SK-N-SH (cell line): Measurements from ENCODE around the gene CYSTM1. TPM values are rescaled to one million over a fixed set of nuclear protein-coding genes. Genes with fewer than 3 reads are reported as not detected.

Experiments
- CTCF ChIA-PET: fragments of 300-600, 350-600 bp; formaldehyde crosslinking; extraction: SDS; loops from one replicate; lab custom pipeline; 2021; lab: Yijun Ruan, JAX
- POLR2A ChIA-PET: fragments of 350-600 bp; sonication (Branson Sonifier 250); formaldehyde crosslinking; extraction: SDS; loops from one replicate; lab custom pipeline; 2020; ENCODE audit warnings: antibody characterized with exemption, inconsistent platforms; lab: Yijun Ruan, JAX
- DNase-seq: peaks from one replicate; pipeline ENCODE4 v3.0.0; 2012
- H2AFZ ChIP-seq: fragments of 200-600 bp; sonication (generic); 2 replicates; pipeline ENCODE4 v1.8.1; 2016; ENCODE audit warnings: antibody characterized with exemption, mild to moderate bottlenecking, low read depth
- H3F3A ChIP-seq: fragments of 200-600 bp; sonication (generic); replicated peaks from 2 replicates; pipeline ENCODE3; 2016; ENCODE audit warnings: antibody characterized with exemption, mild to moderate bottlenecking; ENCODE audit not compliant: insufficient read depth
- H3K27ac ChIP-seq, 2 experiments: fragments of 200-500 bp in 1 of 2; fragments of 200-600 bp in 1 of 2; sonication (Bioruptor generic) in 1 of 2; sonication (generic), shearing (Covaris generic) in 1 of 2; 2 replicates each; pipeline versions ENCODE4 v1.5.1 to v1.6.1; 2014 to 2016; ENCODE audit warnings: low read depth in 2 of 2, inconsistent platforms in 1 of 2, low read length in 1 of 2, mild to moderate bottlenecking in 1 of 2, mixed read lengths in 1 of 2
- H3K27me3 ChIP-seq: fragments of 200-600 bp; sonication (generic), shearing (Covaris generic); 2 replicates; pipeline ENCODE4 v1.6.1; 2016; ENCODE audit warnings: mixed run types; ENCODE audit not compliant: insufficient read depth
- H3K36me3 ChIP-seq, 2 experiments: fragments of 200-500 bp in 1 of 2; fragments of 200-600 bp in 1 of 2; sonication (Bioruptor generic) in 1 of 2; sonication (generic) in 1 of 2; replicated peaks in 1 of 2; 2 replicates each; pipeline versions ENCODE3 to v1.5.1; 2014 to 2016; ENCODE audit warnings: low read length in 1 of 2, mild to moderate bottlenecking in 1 of 2; ENCODE audit not compliant: insufficient read depth in 2 of 2, control insufficient read depth in 1 of 2
- H3K4me1 ChIP-seq, 2 experiments: fragments of 200-500 bp in 1 of 2; fragments of 200-600 bp in 1 of 2; sonication (Bioruptor generic) in 1 of 2; sonication (generic), shearing (Covaris generic) in 1 of 2; 2 replicates each; pipeline versions ENCODE4 v1.5.1 to v1.6.1; 2014 to 2016; ENCODE audit warnings: low read depth in 1 of 2, low read length in 1 of 2, mixed run types in 1 of 2; ENCODE audit not compliant: insufficient read depth in 2 of 2, control insufficient read depth in 1 of 2
- H3K4me2 ChIP-seq: fragments of 200-600 bp; sonication (generic), shearing (Covaris generic); 2 replicates; pipeline ENCODE4 v1.6.1; 2017; ENCODE audit warnings: mixed run types
- H3K4me3 ChIP-seq, 2 experiments: fragments of 200-500 bp in 1 of 2; fragments of 200-600 bp in 1 of 2; sonication (Bioruptor generic) in 1 of 2; sonication (generic), shearing (Covaris generic) in 1 of 2; 2 replicates each; pipeline versions ENCODE4 v1.5.1 to v1.8.1; 2014 to 2016; ENCODE audit warnings: low read depth in 2 of 2, inconsistent platforms in 1 of 2, low read length in 1 of 2, mild to moderate bottlenecking in 1 of 2, mixed read lengths in 1 of 2, moderate library complexity in 1 of 2
- H3K79me2 ChIP-seq: fragments of 200-600 bp; sonication (generic); 2 replicates; pipeline ENCODE4 v1.8.1; 2017; ENCODE audit warnings: mild to moderate bottlenecking; ENCODE audit not compliant: insufficient read depth
- H3K9ac ChIP-seq: fragments of 200-600 bp; sonication (generic); 2 replicates; pipeline ENCODE4 v1.6.1; 2017; ENCODE audit warnings: mixed run types
- H3K9me2 ChIP-seq: fragments of 200-600 bp; sonication (generic); 2 replicates; pipeline ENCODE4 v1.6.1; 2017; ENCODE audit warnings: mixed run types
- H3K9me3 ChIP-seq: fragments of 200-600 bp; sonication (generic); 2 replicates; pipeline ENCODE4 v1.6.1; 2017; ENCODE audit warnings: mixed run types, mild to moderate bottlenecking, moderate library complexity
- H4K20me1 ChIP-seq: fragments of 200-600 bp; sonication (generic); 2 replicates; pipeline ENCODE4 v1.6.1; 2017; ENCODE audit warnings: mild to moderate bottlenecking, mixed run types; ENCODE audit not compliant: insufficient read depth
- CHD2 ChIP-seq: fragments of 150-350 bp; IDR thresholded peaks from 2 replicates; pipeline ENCODE4 v1.6.1; 2018; ENCODE audit warnings: low read length; ENCODE audit not compliant: partially characterized antibody
- EP300 ChIP-seq, 2 experiments: IDR thresholded peaks; 2 replicates each; pipeline versions ENCODE4 v1.4.0 to v1.6.1; 2012; ENCODE audit warnings: borderline replicate concordance in 1 of 2, low read depth in 1 of 2, low read length in 1 of 2
- FOXJ3 ChIP-seq: sonication (generic); formaldehyde crosslinking; IDR thresholded peaks from 2 replicates; pipeline ENCODE4 v1.5.1; 2020; ENCODE audit warnings: mild to moderate bottlenecking, missing genetic modification reagents
- FOXM1 ChIP-seq: IDR thresholded peaks from 2 replicates; pipeline ENCODE4 v1.4.0; 2012; ENCODE audit warnings: low read depth, mild to moderate bottlenecking
- GATA2 ChIP-seq: sonication (generic); formaldehyde crosslinking; IDR thresholded peaks from 2 replicates; pipeline ENCODE4 v1.5.0; 2020; ENCODE audit warnings: mild to moderate bottlenecking, missing genetic modification reagents
- MAX ChIP-seq: IDR thresholded peaks from 2 replicates; pipeline ENCODE4 v1.4.0; 2012; ENCODE audit warnings: low read depth
- PBX3 ChIP-seq: IDR thresholded peaks from 2 replicates; pipeline ENCODE4; 2012
- RAD21 ChIP-seq: IDR thresholded peaks from 2 replicates; pipeline ENCODE4 v1.6.1; 2012; ENCODE audit warnings: mild to moderate bottlenecking, low read length
- RFX5 ChIP-seq: IDR thresholded peaks from 2 replicates; pipeline ENCODE4 v1.6.1; 2012; ENCODE audit warnings: mild to moderate bottlenecking, improper control_type of control experiment, low read length
- SIN3A ChIP-seq: IDR thresholded peaks from 2 replicates; pipeline ENCODE4 v1.6.1; 2012; ENCODE audit warnings: low read depth, mild to moderate bottlenecking, low read length, moderate library complexity, borderline replicate concordance
- TAF1 ChIP-seq: IDR thresholded peaks from 2 replicates; pipeline ENCODE4 v1.6.1; 2012; ENCODE audit warnings: low read depth, mild to moderate bottlenecking, low read length, moderate library complexity, borderline replicate concordance
- TCF12 ChIP-seq: IDR thresholded peaks from 2 replicates; pipeline ENCODE4 v1.4.0; 2012
- ZBTB33 ChIP-seq: IDR thresholded peaks from 2 replicates; pipeline ENCODE4 v1.4.0; 2012; ENCODE audit warnings: low read depth, borderline replicate concordance
- WGBS: methylation state at CpG from one replicate; pipeline ENCODE4 v1.1.6; 2017; ENCODE audit warnings: low lambda C conversion rate; 5-methylcytosine and 5-hydroxymethylcytosine counted together
- polyA plus RNA-seq, 3 experiments: library from polyadenylated mRNA; depleted of rRNA; stranded (reverse); fragments of >200 nt; gene quantifications; 2 replicates each; pipeline ENCODE4 v1.2.3, GENCODE V29; 2012

The CYSTM1 gene
- polyA plus RNA-seq, 1 of the 3 experiments (the other 2 are of a cell fraction), result 27.1 TPM

DNA sequence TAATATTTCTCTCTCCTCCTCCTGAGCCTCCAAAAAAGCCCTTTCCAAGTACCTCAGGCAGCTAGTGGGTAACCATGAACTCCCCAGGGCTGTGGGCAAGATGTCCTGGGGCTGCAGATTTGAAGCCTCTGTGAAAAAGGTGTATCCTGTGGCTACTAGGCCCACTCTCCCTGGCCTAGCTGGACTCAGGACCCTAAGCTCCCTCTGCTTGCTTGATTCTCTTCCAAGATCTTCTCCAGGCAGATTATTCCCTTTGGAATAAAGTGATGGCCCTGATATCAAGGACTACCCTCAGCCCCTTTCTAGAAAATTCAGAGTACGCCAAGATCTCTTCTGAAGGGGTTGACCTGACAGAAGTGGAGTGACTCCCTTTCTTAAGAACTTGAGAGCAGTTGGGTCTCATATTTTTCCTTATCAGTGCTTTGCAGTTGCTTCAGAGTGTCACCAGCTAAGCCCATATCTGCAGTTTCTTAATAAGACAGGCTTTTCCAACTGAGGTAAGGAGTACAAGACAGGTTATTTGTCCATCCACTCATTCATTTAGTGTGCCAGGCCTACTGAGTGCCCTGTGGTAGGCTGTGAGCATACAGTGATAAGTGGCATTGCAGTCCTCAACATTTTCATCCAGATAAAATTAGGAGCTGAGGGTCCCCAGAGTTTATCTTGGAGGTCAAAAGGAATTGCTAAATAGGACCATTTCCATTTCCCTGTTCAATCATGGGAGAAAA is 42.5 kb downstream of the CYSTM1 start:
- Histone ChIP-seq H3K27ac (no peak overlapping the region), H3K4me3 (no peak overlapping the region), H3K36me3 (no peaks in the 10 kb centered on the region), H3K9ac (no peak overlapping the region), H3K4me1 (peaks cover 30 to 41% of the 10 kb centered on the region in 2 experiments), H3K9me2 (no peaks in the 10 kb centered on the region), H4K20me1 (no peaks in the 10 kb centered on the region), H3K79me2 (no peaks in the 10 kb centered on the region), H3K27me3 (no peaks in the 10 kb centered on the region), H2AFZ (no peak overlapping the region), H3F3A (peaks cover 33% of the 10 kb centered on the region), H3K9me3 (no peaks in the 10 kb centered on the region), H3K4me2 (no peak overlapping the region)
- DNase-seq, result no peak
- POLR2A ChIA-PET, result no interaction called here
- CTCF ChIA-PET, result interaction anchor here (0.8 to 1.8 kb wide), 3 partner anchors 12 to 129 kb away, joined by 3 to 5 read pairs (median 3); partner anchors contain the start of gene HBEGF
- TF ChIP-seq CHD2, result no peak
- no peak for TF ChIP-seq PBX3
- no peak for TF ChIP-seq GATA2 (CRISPR knock-in tag)
- no peak for TF ChIP-seq TCF12
- no peak for TF ChIP-seq FOXJ3 (CRISPR knock-in tag)
- TF ChIP-seq ZBTB33, result no peak
- no peak for TF ChIP-seq MAX
- no peak for TF ChIP-seq RFX5
- no peak for TF ChIP-seq RAD21
- no peak for TF ChIP-seq SIN3A
- no peak for TF ChIP-seq FOXM1
- no peak for TF ChIP-seq EP300 (IDR thresholded peaks at IDR 0.05; ENCODE audit: borderline replicate concordance in 1 of 2, low read depth in 1 of 2, low read length in 1 of 2)
- no peak for TF ChIP-seq TAF1
- WGBS, result 100% methylated on average over 1 of the region's 1 CpG
